Measurements from ENCODE around the gene ADA.
"Not testable (repeated sequence)": the region's sequence is repeated elsewhere in the genome, so short reads cannot be mapped to it uniquely, and the experiment has no call there.

ADA gene

DNA sequence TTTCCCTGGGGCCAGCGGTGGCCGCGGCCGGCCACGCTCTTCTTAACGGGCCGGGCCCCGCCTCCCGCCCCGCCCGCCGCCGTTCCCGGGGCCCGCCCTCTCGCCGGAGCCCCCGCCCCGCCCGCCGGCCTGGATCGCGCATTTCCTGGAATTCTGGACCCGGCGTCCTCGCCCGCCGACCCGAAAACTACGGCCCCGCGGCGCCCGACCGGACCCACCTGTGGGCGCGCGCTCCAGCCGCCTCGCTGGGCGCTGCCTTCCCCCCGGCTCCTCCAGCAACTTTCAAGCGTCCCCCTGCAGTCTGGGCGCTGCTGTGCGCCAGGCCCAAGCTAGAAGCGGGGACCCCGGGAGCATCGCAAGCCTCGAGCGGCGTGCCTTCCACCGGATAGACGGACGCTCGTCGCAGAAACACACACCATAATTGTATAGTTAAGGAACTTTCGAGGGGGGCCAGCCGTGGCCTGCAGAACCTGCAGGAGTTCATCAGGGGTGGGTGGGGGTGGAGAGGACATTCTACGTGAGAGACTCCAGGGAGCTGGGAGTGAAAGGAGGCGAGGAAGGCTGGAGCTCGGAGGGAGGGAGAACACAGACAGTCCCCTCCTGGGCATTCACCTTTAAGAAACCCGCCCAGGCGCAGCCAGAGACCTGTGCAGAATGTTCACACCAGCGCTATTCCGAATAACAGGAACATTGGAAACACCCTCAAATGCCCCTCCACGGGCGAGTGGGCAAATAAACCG is at the start of gene ADA:
Gene ADA, minus strand, starts transcription at position 16 of the 740 bp plus-strand sequence. CDS start 92 bp downstream, outside the sequence.
- no peak for DNase-seq

GRCh38 chr20:44700306-44700705 is 48.8 kb upstream of the ADA start:
- no peak for DNase-seq

DNA sequence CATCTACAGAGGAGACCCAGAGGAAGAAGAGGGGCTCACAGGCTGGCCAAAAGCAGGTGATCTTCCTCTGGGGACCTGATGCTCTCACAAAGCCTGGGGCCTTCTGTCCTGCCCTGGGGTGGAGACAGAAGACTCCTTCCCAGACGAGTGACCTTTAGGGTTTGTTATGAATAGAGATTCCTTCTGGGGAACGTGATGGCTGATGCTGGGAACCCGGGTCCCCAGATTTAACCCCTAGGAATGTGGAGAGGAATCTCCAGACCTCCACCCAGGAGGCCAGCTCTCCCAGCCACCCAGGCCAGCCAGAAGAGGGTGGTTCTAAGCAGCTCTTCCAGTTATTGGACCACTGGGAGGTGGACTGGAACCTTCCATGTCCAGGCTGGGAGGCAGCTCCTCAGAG is 46.9 kb upstream of the ADA start:
- DNase-seq = no peak

- not testable (repeated sequence) for DNase-seq
Measured at GRCh38 chr20:44697041-44697440, 45.5 kb upstream of the ADA start.

DNA sequence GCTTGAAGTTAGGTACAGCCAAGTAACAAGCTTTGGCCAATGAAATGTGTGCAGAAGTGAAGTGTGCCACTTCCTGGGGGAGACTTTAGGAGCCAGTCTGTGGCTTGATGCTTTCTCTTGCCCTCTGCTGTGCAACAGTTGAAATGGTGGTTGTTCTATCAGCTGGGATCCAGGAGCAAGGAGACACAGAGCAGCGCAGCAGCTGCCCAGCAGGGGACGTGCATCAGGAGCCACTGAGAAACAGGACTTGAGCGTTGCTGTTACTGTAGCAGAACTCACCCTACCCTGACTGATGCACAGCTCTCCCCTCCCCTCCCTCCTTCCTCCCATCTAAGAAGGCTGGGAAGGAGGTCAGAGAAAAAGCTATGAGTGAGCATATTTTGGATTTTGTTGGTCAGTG is 44.8 kb upstream of the ADA start:
- no peak for DNase-seq

- DNase-seq = no peak
Measured at GRCh38 chr20:44695674-44696300, 44.3 kb upstream of the ADA start.

DNA sequence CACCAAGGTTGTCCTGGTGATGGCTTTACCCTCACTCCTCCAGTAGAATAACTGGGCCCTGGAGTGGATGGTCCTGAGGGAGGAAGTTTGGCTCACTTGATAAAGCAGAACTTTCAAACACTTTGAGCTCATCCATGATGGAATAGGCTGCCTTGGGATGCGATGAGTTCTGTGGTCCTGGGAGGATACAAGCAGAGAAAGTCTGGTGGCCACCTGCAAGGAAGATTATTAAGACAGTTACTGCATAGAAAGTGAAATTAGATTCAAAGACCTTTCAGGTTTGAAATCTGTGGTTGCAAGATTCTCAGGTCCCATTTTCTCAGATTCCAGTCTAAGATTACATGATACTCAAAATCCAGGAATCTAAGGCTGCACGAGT is 43.8 kb upstream of the ADA start:
- DNase-seq = no peak

DNA sequence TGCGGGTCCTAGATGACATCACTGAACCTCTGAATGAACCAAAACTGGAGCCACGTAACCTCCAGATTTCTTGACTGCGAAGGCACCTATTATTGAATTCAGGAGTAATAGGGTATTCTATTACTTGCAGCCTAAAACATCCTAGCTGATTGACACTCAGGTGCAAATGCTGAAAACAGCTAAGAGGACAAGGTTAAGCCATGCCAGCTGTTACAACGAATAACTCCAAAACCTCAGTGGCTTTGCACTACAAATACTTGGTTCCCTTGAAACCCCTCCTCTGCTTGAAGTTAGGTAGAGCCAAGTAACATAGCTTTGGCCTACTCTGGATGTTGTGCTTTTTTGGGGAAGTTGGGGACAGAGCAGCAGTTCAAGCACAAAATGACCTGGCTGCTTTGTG is 42.7 kb upstream of the ADA start:
- DNase-seq = no peak

DNA sequence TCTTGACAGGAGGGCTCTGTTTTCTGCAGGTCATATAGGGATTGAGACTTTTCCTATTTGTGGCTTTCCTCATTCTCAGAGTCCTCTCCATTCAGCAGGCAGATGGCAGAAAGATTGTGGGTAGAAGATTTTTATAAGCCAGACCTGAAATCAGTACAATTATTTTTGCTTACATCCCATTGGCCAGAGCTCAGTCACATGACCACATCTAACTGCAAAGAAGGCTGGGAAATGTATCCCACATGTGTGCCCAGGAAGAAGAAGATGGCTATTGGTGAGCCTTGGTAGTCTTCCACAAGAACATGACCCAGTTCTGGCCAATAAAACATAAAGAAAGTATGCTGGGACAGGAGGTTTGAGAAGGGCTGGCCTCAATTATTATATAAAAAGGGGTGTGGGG is 42.1 kb upstream of the ADA start:
- DNase-seq = no peak

DNA sequence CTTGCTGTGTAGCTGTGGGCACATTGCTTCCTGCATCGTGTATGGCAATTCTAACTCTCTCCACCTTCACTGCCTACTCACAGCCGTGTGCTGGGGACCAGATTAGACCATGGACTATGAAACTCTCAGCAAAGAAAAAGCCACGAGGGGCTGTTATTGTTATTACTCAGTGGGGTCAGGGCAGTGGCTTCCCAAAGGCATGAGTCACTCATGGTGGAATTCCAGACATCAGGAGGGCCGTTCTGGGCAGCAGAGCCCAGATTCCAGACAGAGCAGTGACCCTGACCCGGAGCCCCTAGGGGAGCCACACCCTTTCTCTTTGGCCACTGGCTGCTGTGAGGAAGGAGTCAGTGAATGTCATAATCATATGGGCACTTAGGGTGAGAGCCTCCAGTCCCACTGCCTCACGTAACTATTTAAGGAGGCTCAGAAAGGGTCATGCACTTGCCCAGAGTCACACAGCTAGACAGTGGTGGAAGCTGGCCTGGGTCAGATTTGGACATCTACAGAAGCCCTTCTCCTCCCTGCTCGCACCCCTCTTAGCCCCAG is 41.5 kb upstream of the ADA start:
- no peak for DNase-seq

GRCh38 chr20:44691424-44692423 is 40.2 kb upstream of the ADA start:
- no peak for DNase-seq

- DNase-seq = no peak
Measured at GRCh38 chr20:44690781-44691423, 39.4 kb upstream of the ADA start.

GRCh38 chr20:44689809-44690208 is 38.3 kb upstream of the ADA start:
- no peak for DNase-seq

DNA sequence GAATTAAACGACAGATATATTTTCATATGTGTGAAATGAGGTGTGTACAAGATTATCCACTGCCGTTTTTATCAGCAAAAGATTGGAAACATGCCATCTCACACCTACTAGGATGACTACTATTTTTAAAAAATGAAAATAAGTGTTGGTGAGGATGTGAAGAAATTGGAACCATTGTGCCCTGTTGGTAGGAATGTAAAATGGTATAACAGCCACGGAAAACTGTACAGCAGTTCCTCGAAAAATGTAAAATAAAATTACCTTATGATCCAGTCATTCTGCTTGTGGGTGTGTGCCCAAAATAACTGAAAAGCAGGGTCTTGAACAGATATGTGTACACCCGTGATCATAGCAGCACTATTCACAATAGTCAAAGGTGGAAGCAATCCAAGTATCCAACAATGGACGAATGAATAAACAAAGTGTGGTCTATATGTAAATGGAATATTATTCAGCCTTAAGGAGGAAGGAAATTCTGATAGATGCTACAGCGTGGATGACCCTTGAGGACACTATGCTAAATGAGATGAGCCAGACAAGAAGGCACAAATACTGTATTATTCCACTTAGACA is 36.6 kb upstream of the ADA start:
- DNase-seq = no peak

DNA sequence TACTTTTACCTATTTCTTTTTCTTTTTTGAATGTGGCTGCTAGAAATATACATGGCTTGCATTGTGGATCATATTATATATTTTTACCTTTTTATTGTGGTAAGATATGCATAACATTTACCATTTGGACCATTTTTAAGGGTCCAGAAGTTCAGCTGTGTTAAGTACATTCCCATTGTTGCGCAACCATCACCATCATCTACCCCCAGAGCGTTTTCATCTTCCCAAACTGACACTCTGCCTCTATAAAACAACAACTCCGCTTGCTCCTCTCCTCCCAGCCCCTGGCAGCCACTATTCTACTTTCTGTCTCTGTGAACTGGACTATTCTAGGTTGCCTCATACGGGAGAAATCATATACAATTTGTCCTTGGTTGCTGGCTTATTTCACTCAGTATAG is 35.4 kb upstream of the ADA start:
- DNase-seq = no peak

DNA sequence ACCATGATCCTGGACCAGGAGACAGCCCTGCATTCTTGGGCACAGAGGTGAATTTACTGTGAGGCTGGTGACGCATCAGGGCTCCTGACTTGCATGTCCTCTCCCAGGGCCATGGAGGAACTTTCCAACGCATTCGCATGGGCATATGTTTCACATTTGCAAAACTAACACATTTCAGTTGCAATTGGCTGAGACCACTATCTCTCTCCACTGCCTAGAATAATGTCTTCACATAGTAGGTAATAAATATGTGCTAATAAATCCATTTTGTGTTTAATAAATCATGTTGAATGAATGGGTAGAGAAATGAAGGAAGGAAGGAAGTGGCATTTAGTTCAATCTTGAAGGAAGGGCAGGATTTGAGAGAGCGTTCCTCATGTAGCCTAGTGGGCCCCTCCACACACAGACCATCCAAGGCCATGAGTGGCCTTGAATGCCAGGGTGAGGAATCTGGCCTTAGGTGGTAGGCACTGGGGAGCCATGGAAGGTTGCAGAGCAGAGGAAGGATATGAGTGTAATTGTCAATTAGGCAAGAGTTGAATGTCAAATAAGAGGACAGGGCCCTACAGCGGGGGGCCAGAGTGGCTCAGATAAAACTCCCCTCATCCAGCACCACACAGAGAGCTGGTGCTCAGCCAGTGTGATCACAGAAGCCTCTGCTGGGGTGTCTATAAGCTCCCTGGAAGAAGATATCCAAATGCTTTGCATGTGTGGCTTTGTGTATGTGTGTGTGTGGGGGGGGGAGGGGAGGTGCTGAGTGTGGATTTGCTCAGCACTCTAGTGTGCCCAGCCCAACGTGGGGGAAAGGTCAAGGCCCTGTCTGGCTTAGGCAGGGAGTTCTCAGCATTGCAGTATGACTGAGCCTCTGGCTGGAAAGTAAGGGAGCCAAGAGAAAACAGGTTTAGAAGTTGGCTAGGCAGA is 32.8 kb upstream of the ADA start:
- DNase-seq = no peak

GRCh38 chr20:44683263-44684046 is 32.0 kb upstream of the ADA start:
- peak; percentile 29 for DNase-seq

DNA sequence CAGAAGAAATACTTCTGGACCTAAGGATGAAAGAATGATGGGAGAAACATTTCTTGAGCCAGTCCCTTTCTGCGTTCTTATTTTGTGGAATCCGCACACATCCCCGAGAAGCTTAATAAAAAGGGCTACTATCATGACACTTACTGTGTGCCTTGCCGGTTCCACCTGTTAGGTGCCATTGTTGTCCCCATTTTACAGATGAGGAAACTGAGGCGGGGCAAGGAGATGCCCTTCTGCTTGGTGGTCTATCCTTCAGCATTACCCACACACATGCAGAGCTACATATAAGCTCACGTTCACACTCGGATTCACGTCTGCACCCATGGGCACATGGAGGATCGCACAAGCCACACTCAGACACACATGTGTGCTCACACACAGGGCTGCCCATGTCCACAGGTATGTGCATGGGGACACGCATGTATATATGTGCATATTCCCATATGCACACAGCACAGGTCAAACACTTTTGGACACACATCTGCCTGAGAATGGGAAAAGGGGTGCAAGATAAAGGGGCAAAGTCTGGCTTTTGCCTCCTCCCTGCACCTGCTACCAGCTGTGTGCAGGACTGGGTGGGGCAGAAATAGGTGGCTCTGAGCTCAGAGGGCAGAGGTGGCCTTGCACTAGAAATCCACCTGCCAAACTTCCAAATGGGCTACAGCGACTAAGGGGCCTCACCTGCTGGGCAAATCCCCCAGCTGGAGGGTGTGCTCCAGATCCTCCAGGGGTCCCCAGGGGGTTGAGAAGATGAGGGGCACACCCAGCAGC is 30.5 kb upstream of the ADA start:
- no peak for DNase-seq

- DNase-seq = no peak
Measured at GRCh38 chr20:44678990-44679611, 27.6 kb upstream of the ADA start.
